Brain microvascular endothelial cell (primary cell): ENCODE results near the gene DCTN4.
"Not testable (repeated sequence)": the region's sequence is repeated elsewhere in the genome, so short reads cannot be mapped to it uniquely, and the experiment has no call there.

Experiments
- DNase-seq: peaks from one replicate; pipeline ENCODE4 v3.0.0-alpha.2; 2020
- H3K27ac ChIP-seq: fragments of 250-450 bp; sonication (Bioruptor Pico); 2 replicates; pipeline ENCODE4 v1.5.1; 2020; ENCODE audit warnings: mild to moderate bottlenecking, moderate library complexity
- H3K27me3 ChIP-seq: fragments of 250-450 bp; sonication (Bioruptor Pico); replicated peaks from 2 replicates; pipeline ENCODE4 v1.5.1; 2020; ENCODE audit warnings: mild to moderate bottlenecking
- H3K36me3 ChIP-seq: fragments of 250-450 bp; sonication (Bioruptor Pico); replicated peaks from 2 replicates; pipeline ENCODE4 v1.5.1; 2020; ENCODE audit warnings: mild to moderate bottlenecking
- H3K4me3 ChIP-seq: 2 replicates; pipeline ENCODE4 v1.5.1; 2011; ENCODE audit warnings: low read depth, mild to moderate bottlenecking, control low read depth, low read length, moderate library complexity
- in situ Hi-C: cut with HindIII; loops from 2 replicates; pipeline ENCODE4 v1.10.0; 2017; ENCODE audit warnings: low sequenced_read_pairs, low pct_ligation_motif_present
- TF ChIP-seq, protein P1 (sequence below): IDR thresholded peaks from 2 replicates; pipeline ENCODE4 v1.5.1; 2011; ENCODE audit warnings: low read depth, mild to moderate bottlenecking, moderate library complexity, low read length, control low read depth, inconsistent platforms; ENCODE audit errors: missing control alignments

Gene DCTN4

DNA sequence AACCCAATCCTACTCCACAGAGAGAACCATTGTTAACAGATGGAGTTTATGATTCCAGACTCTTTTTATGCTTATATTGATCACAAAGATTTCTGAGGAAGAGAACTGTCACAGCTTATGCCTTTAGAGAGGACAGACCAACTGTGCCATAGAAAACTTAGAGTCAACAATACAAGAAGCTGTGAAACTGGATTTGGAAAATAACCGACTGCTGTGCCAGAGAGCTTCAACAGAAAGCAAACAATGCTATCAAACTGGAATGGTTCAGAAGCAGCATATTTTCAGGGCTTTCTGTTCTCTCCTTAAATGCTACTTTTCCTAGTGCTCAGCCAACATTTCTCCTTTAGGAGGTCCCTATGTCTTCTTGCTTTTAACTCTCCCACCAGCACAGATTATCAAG is 5.0 kb downstream of the DCTN4 start:
- Histone ChIP-seq H3K27me3 (no peaks in the 10 kb centered on the region), H3K36me3 (peaks cover 30% of the 10 kb centered on the region), H3K4me3 (no peak overlapping the region), H3K27ac (no peak overlapping the region)
- no peak for DNase-seq
- in situ Hi-C loops: no loop called here
- TF ChIP-seq, protein P1, sequence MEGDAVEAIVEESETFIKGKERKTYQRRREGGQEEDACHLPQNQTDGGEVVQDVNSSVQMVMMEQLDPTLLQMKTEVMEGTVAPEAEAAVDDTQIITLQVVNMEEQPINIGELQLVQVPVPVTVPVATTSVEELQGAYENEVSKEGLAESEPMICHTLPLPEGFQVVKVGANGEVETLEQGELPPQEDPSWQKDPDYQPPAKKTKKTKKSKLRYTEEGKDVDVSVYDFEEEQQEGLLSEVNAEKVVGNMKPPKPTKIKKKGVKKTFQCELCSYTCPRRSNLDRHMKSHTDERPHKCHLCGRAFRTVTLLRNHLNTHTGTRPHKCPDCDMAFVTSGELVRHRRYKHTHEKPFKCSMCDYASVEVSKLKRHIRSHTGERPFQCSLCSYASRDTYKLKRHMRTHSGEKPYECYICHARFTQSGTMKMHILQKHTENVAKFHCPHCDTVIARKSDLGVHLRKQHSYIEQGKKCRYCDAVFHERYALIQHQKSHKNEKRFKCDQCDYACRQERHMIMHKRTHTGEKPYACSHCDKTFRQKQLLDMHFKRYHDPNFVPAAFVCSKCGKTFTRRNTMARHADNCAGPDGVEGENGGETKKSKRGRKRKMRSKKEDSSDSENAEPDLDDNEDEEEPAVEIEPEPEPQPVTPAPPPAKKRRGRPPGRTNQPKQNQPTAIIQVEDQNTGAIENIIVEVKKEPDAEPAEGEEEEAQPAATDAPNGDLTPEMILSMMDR: no peak

DNA sequence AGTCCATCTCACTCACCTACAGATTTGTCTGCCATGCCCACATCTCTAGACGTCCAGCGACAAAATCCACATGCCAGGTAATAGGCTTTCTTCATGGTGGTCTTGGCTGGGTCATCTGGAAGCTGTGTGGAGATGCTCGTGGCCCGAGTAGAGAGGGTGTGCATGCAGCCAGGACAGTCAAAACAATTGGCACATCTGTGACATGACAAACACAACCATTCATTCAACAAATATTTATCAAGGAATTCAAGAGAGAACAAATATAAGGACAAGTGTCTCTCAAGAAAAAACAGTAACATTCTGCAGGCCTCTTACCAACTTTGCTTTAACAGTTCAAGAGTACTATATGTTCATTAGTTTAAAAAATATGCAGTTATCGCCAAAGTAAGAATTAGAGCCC is 5.4 kb downstream of the DCTN4 start:
- Histone ChIP-seq H3K4me3 (no peak overlapping the region), H3K27ac (no peak overlapping the region), H3K36me3 (peaks cover 30% of the 10 kb centered on the region), H3K27me3 (no peaks in the 10 kb centered on the region)
- in situ Hi-C loops: no loop called here
- TF ChIP-seq, protein P1: no peak
- DNase-seq: no peak

DNA sequence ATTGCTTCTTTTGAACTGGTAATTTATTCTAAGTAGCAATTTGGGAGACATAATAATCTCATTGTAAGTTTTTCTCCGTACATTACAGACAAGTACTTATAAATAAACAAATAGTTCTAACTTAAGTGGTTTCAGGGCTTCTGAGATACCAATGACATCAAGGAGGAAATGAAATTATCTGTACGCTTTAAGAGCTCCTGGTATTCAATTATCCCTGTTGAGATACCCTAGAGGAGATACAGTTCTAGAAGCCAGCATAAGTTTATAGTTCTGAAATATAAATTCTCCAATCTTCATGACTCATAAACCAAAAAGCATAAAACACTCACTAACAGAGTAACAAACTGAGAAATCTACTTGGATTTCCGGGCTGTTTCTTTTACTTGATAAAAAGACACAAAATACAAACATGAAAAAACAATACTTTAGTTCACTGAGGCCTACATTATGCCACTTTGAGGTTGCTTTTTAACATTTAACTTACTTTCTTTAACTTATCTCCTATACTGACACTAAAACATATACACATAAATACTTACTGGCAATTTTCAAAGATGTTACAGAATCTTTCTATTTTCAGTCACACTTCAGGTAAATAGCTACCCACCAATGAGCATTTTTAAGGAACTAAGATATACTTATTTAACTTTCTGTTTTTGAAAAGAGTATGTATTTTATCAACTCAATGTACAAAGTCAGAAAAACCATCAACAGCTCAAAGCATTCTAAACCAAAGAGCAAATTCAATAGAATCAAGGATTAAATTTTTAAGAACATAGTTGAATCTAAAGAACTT is 7.5 kb downstream of the DCTN4 start:
- TF ChIP-seq, protein P1: no peak

DNA sequence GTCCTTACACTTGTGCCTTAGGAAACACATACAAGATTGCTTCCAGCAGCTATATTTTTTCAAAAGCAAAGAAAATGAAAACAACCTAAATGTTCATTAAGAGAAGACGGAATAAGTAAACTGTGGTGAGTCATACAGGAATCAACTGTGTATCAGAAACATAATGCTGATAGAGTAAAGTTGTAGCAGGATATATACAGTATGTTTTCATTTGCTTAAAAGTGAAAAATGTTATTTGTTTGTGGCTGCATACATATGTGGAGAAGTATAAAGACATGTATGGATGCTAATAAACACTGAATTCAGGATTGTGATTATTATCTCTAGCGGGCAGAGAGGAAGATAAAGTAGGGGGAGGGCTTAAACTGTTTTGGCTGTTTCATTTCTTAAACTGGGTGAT is 8.3 kb downstream of the DCTN4 start:
- DNase-seq: no peak
- TF ChIP-seq, protein P1: no peak
- Histone ChIP-seq H3K36me3 (peaks cover 30% of the 10 kb centered on the region), H3K27ac (no peak overlapping the region), H3K4me3 (no peak overlapping the region), H3K27me3 (no peaks in the 10 kb centered on the region)
- in situ Hi-C loops: no loop called here

More for the DNA sequence above, 7.5 kb downstream of the DCTN4 start:
- in situ Hi-C loops: no loop called here
- Histone ChIP-seq H3K4me3 (no peak overlapping the region), H3K36me3 (peaks cover 30% of the 10 kb centered on the region), H3K27me3 (no peaks in the 10 kb centered on the region), H3K27ac (no peak overlapping the region)
- no peak for DNase-seq

DNA sequence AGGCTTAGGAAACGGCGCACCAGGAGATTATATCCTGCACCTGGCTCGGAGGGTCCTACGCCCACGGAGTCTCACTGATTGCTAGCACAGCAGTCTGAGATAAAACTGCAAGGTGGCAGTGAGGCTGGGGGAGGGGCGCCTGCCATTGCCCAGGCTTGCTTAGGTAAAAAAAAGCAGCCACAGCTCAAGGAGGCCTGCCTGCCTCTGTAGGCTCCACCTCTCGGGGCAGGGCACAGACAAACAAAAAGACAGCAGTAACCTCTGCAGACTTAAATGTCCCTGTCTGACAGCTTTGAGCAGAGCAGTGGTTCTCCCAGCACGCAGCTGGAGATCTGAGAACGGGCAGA is 15.7 kb downstream of the DCTN4 start:
- in situ Hi-C loops, DNase-seq, H3K27ac ChIP-seq, H3K4me3 ChIP-seq, H3K27me3 ChIP-seq, H3K36me3 ChIP-seq: not testable (repeated sequence)

DNA sequence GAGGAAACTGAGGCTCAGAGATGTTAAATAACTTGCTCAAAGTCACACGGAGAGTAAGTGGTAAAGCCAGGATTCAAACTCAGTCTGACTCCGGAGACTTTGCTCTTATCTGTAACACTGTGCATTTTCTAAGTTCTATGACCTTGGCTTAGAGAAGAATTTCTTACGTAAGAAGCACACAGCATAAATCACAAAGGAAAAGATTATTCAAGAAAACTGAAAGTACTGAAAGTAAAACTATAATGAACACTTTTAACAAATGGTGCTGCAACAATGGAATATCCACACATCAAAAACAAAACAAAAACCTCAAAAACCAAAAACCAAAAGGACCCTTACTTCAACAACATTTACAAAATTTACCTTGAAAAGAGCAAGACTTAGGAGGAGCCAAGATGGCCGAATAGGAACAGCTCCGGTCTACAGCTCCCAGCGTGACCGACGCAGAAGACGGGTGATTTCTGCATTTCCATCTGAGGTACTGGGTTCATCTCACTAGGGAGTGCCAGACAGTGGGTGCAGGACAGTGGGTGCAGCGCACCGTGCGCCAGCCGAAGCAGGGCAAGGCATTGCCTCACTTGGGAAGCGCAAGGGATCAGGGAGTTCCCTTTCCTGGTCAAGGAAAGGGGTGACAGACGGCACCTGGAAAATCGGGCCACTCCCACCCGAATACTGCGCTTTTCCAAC is 16.2 kb downstream of the DCTN4 start:
- H3K27ac ChIP-seq, in situ Hi-C loops, DNase-seq, H3K27me3 ChIP-seq, H3K36me3 ChIP-seq, H3K4me3 ChIP-seq: not testable (repeated sequence)
